HEK293 (cell line): ENCODE measurements around the gene PPP1R11.

ENCODE experiments used
- BCL11A ChIP-seq: fragments of 450-650 bp; formaldehyde crosslinking; IDR thresholded peaks from 2 replicates; pipeline ENCODE4 v1.5.1; 2016; ENCODE audit warnings: low read depth, missing biosample characterization, missing genetic modification characterization
- ZBTB21 ChIP-seq: fragments of 450-650 bp; formaldehyde crosslinking; IDR thresholded peaks from 2 replicates; pipeline ENCODE4 v1.5.1; 2017; ENCODE audit warnings: missing biosample characterization, missing genetic modification characterization
- ZFP37 ChIP-seq: fragments of 450-650 bp; formaldehyde crosslinking; IDR thresholded peaks from 2 replicates; pipeline ENCODE4 v1.5.1; 2016; ENCODE audit warnings: missing biosample characterization, missing genetic modification characterization
- ZIC2 ChIP-seq: fragments of 450-650 bp; formaldehyde crosslinking; IDR thresholded peaks from 2 replicates; pipeline ENCODE4 v1.5.1; 2016; ENCODE audit warnings: missing biosample characterization, missing genetic modification characterization
- ZNF747 ChIP-seq: fragments of 450-650 bp; formaldehyde crosslinking; IDR thresholded peaks from 2 replicates; pipeline ENCODE4 v1.5.1; 2016; ENCODE audit warnings: missing biosample characterization, missing genetic modification characterization
- ZNF843 ChIP-seq: fragments of 450-650 bp; formaldehyde crosslinking; IDR thresholded peaks from 2 replicates; pipeline ENCODE4 v1.5.1; 2016; ENCODE audit warnings: missing biosample characterization, missing genetic modification characterization
- TF ChIP-seq, protein P1 (sequence below): fragments of 450-650 bp; formaldehyde crosslinking; IDR thresholded peaks from 2 replicates; pipeline ENCODE4 v1.5.1; 2017; ENCODE audit warnings: missing biosample characterization, missing genetic modification characterization
- TF ChIP-seq, protein P2 (sequence below): fragments of 450-650 bp; formaldehyde crosslinking; IDR thresholded peaks from 2 replicates; pipeline ENCODE4 v1.5.1; 2016; ENCODE audit warnings: missing biosample characterization, missing genetic modification characterization
- TF ChIP-seq, protein P3 (sequence below): fragments of 450-650 bp; formaldehyde crosslinking; optimal IDR thresholded peaks from 2 replicates; pipeline ENCODE3; 2016; ENCODE audit warnings: missing biosample characterization, mild to moderate bottlenecking, missing genetic modification characterization
- TF ChIP-seq, protein P4 (sequence below): fragments of 450-650 bp; formaldehyde crosslinking; IDR thresholded peaks from 2 replicates; pipeline ENCODE4 v1.5.1; 2016; ENCODE audit warnings: missing biosample characterization, missing genetic modification characterization
- TF ChIP-seq, protein P5 (sequence below): fragments of 450-650 bp; IDR thresholded peaks from 2 replicates; pipeline ENCODE4 v1.5.1; 2018; ENCODE audit warnings: missing biosample characterization, mild to moderate bottlenecking, missing genetic modification characterization
- TF ChIP-seq, protein P6 (sequence below): fragments of 450-650 bp; formaldehyde crosslinking; IDR thresholded peaks from 2 replicates; pipeline ENCODE4 v1.5.1; 2016; ENCODE audit warnings: missing biosample characterization, missing genetic modification characterization
- TF ChIP-seq, protein P7 (sequence below): fragments of 450-650 bp; formaldehyde crosslinking; IDR thresholded peaks from 2 replicates; pipeline ENCODE4 v1.5.1; 2017; ENCODE audit warnings: missing biosample characterization, missing genetic modification characterization
- TF ChIP-seq, protein P8 (sequence below): fragments of 450-650 bp; formaldehyde crosslinking; IDR thresholded peaks from 2 replicates; pipeline ENCODE4 v1.5.1; 2016; ENCODE audit warnings: missing biosample characterization, missing genetic modification characterization, borderline replicate concordance

The PPP1R11 gene

DNA sequence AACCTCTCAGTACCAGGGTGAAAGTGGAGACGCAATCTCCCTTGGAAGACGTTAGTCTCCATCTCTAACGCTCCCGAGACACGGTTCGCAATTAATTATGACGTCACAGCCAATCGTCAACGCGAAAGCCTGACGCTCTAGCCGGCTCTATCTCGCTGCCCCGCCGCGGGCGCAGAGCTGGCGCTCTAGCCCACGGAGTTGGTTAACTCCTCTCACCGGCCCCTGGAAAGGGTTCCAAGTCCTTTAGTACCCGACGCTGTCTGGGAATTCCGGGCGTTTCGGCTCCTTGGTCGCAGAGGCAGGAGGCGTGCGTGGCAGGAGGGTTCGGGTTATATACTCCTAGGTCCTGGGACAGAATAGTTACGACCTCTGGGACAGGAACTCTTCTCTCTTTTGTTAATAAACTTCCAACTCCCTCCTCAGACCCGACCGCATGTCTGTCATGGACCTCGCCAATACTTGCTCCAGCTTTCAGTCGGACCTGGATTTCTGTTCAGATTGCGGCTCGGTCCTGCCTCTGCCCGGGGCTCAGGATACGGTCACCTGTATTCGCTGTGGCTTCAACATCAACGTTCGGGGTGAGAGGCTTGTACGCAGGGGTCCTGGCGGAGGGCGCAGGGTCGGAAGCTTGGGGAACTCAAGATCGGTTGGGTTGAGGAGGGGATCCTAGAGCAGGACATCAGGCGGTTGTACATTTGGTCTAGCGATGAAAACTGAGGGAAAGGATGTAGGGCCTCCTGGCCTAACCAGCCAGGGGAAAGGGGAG lies 5.7 kb upstream of the PPP1R11 start, which contains the start of gene POLR1H (continued):
- TF ChIP-seq, protein P1, sequence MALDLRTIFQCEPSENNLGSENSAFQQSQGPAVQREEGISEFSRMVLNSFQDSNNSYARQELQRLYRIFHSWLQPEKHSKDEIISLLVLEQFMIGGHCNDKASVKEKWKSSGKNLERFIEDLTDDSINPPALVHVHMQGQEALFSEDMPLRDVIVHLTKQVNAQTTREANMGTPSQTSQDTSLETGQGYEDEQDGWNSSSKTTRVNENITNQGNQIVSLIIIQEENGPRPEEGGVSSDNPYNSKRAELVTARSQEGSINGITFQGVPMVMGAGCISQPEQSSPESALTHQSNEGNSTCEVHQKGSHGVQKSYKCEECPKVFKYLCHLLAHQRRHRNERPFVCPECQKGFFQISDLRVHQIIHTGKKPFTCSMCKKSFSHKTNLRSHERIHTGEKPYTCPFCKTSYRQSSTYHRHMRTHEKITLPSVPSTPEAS (tag by site-specific recombination): 0 out of 2 replicates have a peak, but pooled peaks have one; percentile 23
- TF ChIP-seq, protein P2, sequence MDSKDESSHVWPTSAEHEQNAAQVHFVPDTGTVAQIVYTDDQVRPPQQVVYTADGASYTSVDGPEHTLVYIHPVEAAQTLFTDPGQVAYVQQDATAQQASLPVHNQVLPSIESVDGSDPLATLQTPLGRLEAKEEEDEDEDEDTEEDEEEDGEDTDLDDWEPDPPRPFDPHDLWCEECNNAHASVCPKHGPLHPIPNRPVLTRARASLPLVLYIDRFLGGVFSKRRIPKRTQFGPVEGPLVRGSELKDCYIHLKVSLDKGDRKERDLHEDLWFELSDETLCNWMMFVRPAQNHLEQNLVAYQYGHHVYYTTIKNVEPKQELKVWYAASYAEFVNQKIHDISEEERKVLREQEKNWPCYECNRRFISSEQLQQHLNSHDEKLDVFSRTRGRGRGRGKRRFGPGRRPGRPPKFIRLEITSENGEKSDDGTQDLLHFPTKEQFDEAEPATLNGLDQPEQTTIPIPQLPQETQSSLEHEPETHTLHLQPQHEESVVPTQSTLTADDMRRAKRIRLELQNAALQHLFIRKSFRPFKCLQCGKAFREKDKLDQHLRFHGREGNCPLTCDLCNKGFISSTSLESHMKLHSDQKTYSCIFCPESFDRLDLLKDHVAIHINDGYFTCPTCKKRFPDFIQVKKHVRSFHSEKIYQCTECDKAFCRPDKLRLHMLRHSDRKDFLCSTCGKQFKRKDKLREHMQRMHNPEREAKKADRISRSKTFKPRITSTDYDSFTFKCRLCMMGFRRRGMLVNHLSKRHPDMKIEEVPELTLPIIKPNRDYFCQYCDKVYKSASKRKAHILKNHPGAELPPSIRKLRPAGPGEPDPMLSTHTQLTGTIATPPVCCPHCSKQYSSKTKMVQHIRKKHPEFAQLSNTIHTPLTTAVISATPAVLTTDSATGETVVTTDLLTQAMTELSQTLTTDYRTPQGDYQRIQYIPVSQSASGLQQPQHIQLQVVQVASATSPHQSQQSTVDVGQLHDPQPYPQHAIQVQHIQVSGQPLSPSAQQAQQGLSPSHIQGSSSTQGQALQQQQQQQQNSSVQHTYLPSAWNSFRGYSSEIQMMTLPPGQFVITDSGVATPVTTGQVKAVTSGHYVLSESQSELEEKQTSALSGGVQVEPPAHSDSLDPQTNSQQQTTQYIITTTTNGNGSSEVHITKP (tag by site-specific recombination): peak; percentile 49
- TF ChIP-seq ZNF843 (tag by site-specific recombination): peak; percentile 63
- peak; percentile 99 for TF ChIP-seq ZBTB21 (tag by site-specific recombination)
- TF ChIP-seq, protein P3, sequence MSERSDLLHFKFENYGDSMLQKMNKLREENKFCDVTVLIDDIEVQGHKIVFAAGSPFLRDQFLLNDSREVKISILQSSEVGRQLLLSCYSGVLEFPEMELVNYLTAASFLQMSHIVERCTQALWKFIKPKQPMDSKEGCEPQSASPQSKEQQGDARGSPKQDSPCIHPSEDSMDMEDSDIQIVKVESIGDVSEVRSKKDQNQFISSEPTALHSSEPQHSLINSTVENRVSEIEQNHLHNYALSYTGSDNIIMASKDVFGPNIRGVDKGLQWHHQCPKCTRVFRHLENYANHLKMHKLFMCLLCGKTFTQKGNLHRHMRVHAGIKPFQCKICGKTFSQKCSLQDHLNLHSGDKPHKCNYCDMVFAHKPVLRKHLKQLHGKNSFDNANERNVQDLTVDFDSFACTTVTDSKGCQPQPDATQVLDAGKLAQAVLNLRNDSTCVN: peak; percentile 60
- TF ChIP-seq, protein P4, sequence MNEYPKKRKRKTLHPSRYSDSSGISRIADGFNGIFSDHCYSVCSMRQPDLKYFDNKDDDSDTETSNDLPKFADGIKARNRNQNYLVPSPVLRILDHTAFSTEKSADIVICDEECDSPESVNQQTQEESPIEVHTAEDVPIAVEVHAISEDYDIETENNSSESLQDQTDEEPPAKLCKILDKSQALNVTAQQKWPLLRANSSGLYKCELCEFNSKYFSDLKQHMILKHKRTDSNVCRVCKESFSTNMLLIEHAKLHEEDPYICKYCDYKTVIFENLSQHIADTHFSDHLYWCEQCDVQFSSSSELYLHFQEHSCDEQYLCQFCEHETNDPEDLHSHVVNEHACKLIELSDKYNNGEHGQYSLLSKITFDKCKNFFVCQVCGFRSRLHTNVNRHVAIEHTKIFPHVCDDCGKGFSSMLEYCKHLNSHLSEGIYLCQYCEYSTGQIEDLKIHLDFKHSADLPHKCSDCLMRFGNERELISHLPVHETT (tag by site-specific recombination): peak; percentile 95
- TF ChIP-seq BCL11A (tag by site-specific recombination): no peak
- peak; percentile 60; the same call in 1 of the 2 replicates for TF ChIP-seq ZIC2 (tag by site-specific recombination)
- TF ChIP-seq ZNF747 (tag by site-specific recombination): no peak
- TF ChIP-seq, protein P5, sequence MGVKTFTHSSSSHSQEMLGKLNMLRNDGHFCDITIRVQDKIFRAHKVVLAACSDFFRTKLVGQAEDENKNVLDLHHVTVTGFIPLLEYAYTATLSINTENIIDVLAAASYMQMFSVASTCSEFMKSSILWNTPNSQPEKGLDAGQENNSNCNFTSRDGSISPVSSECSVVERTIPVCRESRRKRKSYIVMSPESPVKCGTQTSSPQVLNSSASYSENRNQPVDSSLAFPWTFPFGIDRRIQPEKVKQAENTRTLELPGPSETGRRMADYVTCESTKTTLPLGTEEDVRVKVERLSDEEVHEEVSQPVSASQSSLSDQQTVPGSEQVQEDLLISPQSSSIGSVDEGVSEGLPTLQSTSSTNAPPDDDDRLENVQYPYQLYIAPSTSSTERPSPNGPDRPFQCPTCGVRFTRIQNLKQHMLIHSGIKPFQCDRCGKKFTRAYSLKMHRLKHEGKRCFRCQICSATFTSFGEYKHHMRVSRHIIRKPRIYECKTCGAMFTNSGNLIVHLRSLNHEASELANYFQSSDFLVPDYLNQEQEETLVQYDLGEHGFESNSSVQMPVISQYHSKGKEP (tag by site-specific recombination): peak; percentile 68
- TF ChIP-seq, protein P6, sequence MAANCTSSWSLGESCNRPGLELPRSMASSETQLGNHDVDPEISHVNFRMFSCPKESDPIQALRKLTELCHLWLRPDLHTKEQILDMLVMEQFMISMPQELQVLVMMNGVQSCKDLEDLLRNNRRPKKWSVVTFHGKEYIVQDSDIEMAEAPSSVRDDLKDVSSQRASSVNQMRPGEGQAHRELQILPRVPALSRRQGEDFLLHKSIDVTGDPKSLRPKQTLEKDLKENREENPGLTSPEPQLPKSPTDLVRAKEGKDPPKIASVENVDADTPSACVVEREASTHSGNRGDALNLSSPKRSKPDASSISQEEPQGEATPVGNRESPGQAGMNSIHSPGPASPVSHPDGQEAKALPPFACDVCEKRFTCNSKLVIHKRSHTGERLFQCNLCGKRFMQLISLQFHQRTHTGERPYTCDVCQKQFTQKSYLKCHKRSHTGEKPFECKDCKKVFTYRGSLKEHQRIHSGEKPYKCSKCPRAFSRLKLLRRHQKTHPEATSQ (tag by site-specific recombination): no peak
- peak; percentile 65; the same call in 1 of the 2 replicates for TF ChIP-seq ZFP37 (tag by site-specific recombination)
- TF ChIP-seq, protein P7, sequence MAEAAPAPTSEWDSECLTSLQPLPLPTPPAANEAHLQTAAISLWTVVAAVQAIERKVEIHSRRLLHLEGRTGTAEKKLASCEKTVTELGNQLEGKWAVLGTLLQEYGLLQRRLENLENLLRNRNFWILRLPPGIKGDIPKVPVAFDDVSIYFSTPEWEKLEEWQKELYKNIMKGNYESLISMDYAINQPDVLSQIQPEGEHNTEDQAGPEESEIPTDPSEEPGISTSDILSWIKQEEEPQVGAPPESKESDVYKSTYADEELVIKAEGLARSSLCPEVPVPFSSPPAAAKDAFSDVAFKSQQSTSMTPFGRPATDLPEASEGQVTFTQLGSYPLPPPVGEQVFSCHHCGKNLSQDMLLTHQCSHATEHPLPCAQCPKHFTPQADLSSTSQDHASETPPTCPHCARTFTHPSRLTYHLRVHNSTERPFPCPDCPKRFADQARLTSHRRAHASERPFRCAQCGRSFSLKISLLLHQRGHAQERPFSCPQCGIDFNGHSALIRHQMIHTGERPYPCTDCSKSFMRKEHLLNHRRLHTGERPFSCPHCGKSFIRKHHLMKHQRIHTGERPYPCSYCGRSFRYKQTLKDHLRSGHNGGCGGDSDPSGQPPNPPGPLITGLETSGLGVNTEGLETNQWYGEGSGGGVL: peak; percentile 85
- TF ChIP-seq, protein P8, sequence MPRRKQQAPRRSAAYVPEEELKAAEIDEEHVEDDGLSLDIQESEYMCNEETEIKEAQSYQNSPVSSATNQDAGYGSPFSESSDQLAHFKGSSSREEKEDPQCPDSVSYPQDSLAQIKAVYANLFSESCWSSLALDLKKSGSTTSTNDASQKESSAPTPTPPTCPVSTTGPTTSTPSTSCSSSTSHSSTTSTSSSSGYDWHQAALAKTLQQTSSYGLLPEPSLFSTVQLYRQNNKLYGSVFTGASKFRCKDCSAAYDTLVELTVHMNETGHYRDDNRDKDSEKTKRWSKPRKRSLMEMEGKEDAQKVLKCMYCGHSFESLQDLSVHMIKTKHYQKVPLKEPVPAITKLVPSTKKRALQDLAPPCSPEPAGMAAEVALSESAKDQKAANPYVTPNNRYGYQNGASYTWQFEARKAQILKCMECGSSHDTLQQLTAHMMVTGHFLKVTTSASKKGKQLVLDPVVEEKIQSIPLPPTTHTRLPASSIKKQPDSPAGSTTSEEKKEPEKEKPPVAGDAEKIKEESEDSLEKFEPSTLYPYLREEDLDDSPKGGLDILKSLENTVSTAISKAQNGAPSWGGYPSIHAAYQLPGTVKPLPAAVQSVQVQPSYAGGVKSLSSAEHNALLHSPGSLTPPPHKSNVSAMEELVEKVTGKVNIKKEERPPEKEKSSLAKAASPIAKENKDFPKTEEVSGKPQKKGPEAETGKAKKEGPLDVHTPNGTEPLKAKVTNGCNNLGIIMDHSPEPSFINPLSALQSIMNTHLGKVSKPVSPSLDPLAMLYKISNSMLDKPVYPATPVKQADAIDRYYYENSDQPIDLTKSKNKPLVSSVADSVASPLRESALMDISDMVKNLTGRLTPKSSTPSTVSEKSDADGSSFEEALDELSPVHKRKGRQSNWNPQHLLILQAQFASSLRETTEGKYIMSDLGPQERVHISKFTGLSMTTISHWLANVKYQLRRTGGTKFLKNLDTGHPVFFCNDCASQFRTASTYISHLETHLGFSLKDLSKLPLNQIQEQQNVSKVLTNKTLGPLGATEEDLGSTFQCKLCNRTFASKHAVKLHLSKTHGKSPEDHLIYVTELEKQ (tag by site-specific recombination): peak; percentile 55; the same call in 1 of the 2 replicates
